Glutamatergic neuron (in vitro differentiated cells): ENCODE measurements around the gene PPP1R37. TPM values are rescaled to one million over a fixed set of nuclear protein-coding genes. Genes with fewer than 3 reads are reported as not detected.

Experiments used
- DNase-seq: peaks from one replicate; pipeline ENCODE4 v3.0.0; 2022
- H3K27ac Mint-ChIP-seq: one replicate; pipeline ENCODE4 v1.8.0; 2020; ENCODE audit warnings: mild to moderate bottlenecking, mixed read lengths, inconsistent platforms; ENCODE audit not compliant: unreplicated experiment
- H3K27me3 Mint-ChIP-seq: one replicate; pipeline ENCODE4 v1.8.0; 2020; ENCODE audit warnings: mild to moderate bottlenecking, moderate library complexity, mixed read lengths, inconsistent platforms; ENCODE audit not compliant: unreplicated experiment
- H3K36me3 Mint-ChIP-seq: one replicate; pipeline ENCODE4 v1.8.0; 2020; ENCODE audit warnings: mild to moderate bottlenecking, mixed read lengths, inconsistent platforms; ENCODE audit not compliant: unreplicated experiment
- H3K4me1 Mint-ChIP-seq: one replicate; pipeline ENCODE4 v1.8.0; 2020; ENCODE audit warnings: mild to moderate bottlenecking, low read depth, mixed read lengths, inconsistent platforms; ENCODE audit not compliant: unreplicated experiment
- H3K4me3 Mint-ChIP-seq: one replicate; pipeline ENCODE4 v1.8.0; 2020; ENCODE audit warnings: mild to moderate bottlenecking, mixed read lengths, inconsistent platforms; ENCODE audit not compliant: unreplicated experiment
- H3K9me3 Mint-ChIP-seq: one replicate; pipeline ENCODE4 v1.8.0; 2020; ENCODE audit warnings: mild to moderate bottlenecking, moderate library complexity, mixed read lengths, inconsistent platforms; ENCODE audit not compliant: unreplicated experiment
- CTCF ChIP-seq: fragments of 200-600 bp; sonication (generic); IDR thresholded peaks from one replicate; pipeline ENCODE4 v1.5.0; 2021; ENCODE audit not compliant: partially characterized antibody, unreplicated experiment
- total RNA-seq: library from RNA; stranded (reverse); fragmentation: NEBNext Ultra II Directional; extraction: Animal tissue kit (Norgen Biotek cat#: 25700); gene quantifications from one replicate; pipeline ENCODE4 v1.2.1, GENCODE V29; 2021; ENCODE audit not compliant: unreplicated experiment

PPP1R37 gene
- total RNA-seq, 1 donor from 2014 or later: 49.5 TPM

GRCh38 chr19:45191375-45191774 is 98.4 kb downstream of the PPP1R37 start:
- no peaks in the 10 kb centered on the region for H3K27me3 Mint-ChIP-seq
- H3K9me3 Mint-ChIP-seq: no peaks in the 10 kb centered on the region
- no peak for TF ChIP-seq CTCF
- H3K27ac Mint-ChIP-seq: no peak overlapping the region
- H3K4me1 Mint-ChIP-seq: peaks cover 3% of the 10 kb centered on the region
- H3K36me3 Mint-ChIP-seq: no peaks in the 10 kb centered on the region
- no peak overlapping the region for H3K4me3 Mint-ChIP-seq
- no peak for DNase-seq

GRCh38 chr19:45195764-45196163 is 102.8 kb downstream of the PPP1R37 start:
- H3K4me3 Mint-ChIP-seq: no peak overlapping the region
- peaks cover 3% of the 10 kb centered on the region for H3K4me1 Mint-ChIP-seq
- TF ChIP-seq CTCF: no peak
- H3K27ac Mint-ChIP-seq: no peak overlapping the region
- H3K27me3 Mint-ChIP-seq: peaks cover 5% of the 10 kb centered on the region
- no peaks in the 10 kb centered on the region for H3K36me3 Mint-ChIP-seq
- DNase-seq: no peak
- H3K9me3 Mint-ChIP-seq: no peaks in the 10 kb centered on the region

Other genes with a start within 250 kb of the PPP1R37 start
- 108 TPM for gene NECTIN2, start 246.9 kb upstream of the PPP1R37 start, total RNA-seq
- 57.8 TPM for gene TOMM40, start 201.9 kb upstream of the PPP1R37 start, total RNA-seq
- gene APOE, start 187.4 kb upstream of the PPP1R37 start, total RNA-seq: 65.9 TPM
- gene APOC1, start 178.6 kb upstream of the PPP1R37 start, total RNA-seq: 8.3 TPM
- not detected for gene APOC4, start 150.9 kb upstream of the PPP1R37 start, total RNA-seq
- not detected for gene APOC2, start 147.1 kb upstream of the PPP1R37 start, total RNA-seq
- 102 TPM for gene CLPTM1, start 137.8 kb upstream of the PPP1R37 start, total RNA-seq
- 1.2 TPM for gene RELB, start 91.7 kb upstream of the PPP1R37 start, total RNA-seq
- 127 TPM for gene CLASRP, start 54.1 kb upstream of the PPP1R37 start, total RNA-seq
- gene ZNF296, start 16.7 kb upstream of the PPP1R37 start, total RNA-seq: 6.3 TPM
- gene GEMIN7, start 13.9 kb upstream of the PPP1R37 start, total RNA-seq: 49.1 TPM
- 1.2 TPM for gene NKPD1, start 67.8 kb downstream of the PPP1R37 start, total RNA-seq
- 31.6 TPM for gene TRAPPC6A, start 85.1 kb downstream of the PPP1R37 start, total RNA-seq
- 8.1 TPM for gene BLOC1S3, start 85.6 kb downstream of the PPP1R37 start, total RNA-seq
- not detected for gene EXOC3L2, start 152.2 kb downstream of the PPP1R37 start, total RNA-seq
- 110 TPM for gene MARK4, start 158.1 kb downstream of the PPP1R37 start, total RNA-seq
- 0.42 TPM for gene CKM, start 229.7 kb downstream of the PPP1R37 start, total RNA-seq
- gene KLC3, start 247.6 kb downstream of the PPP1R37 start, total RNA-seq: not detected